ENCODE results near the gene KRTAP21-3.

DNA sequence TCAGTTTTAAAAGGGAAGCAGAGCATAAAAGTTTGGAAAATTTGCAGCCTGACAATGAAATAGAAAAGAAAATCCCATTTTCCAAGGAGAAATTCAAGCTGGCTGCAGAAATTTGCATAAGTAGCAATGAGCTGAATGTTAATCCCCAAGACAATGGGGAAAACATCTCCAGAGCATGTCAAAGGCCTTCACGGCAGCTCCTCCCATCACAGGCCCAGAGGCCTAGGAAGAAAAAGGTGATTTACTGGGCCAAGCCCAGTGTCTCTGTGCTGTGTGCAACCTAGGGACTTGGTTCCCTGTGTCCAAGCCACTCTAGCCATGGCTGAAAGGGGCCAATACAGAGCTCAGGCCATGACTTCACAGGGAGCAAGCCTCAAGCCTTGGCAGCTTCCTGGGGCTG, 49.8 kb downstream of the KRTAP21-3 start:
- TF ChIP-seq, protein P1, sequence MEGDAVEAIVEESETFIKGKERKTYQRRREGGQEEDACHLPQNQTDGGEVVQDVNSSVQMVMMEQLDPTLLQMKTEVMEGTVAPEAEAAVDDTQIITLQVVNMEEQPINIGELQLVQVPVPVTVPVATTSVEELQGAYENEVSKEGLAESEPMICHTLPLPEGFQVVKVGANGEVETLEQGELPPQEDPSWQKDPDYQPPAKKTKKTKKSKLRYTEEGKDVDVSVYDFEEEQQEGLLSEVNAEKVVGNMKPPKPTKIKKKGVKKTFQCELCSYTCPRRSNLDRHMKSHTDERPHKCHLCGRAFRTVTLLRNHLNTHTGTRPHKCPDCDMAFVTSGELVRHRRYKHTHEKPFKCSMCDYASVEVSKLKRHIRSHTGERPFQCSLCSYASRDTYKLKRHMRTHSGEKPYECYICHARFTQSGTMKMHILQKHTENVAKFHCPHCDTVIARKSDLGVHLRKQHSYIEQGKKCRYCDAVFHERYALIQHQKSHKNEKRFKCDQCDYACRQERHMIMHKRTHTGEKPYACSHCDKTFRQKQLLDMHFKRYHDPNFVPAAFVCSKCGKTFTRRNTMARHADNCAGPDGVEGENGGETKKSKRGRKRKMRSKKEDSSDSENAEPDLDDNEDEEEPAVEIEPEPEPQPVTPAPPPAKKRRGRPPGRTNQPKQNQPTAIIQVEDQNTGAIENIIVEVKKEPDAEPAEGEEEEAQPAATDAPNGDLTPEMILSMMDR (IDR thresholded peaks at IDR 0.05 in 4 of 5, conservative IDR thresholded peaks at IDR 0.05 in 1 of 5): no peak
- TF ChIP-seq POLR2A (IDR thresholded peaks at IDR 0.05): no peak
